HG03280 (cell line): Measurements from ENCODE around the gene RUNDC3A.
A peak's percentile ranks its signal among the peaks of the same experiment; 100 is the strongest.

ENCODE experiments used
- ATAC-seq: cut with Tn5 transposase; IDR thresholded peaks from one replicate; pipeline ENCODE4 v1.9.1; 2021; ENCODE audit warnings: mild to moderate bottlenecking, moderate library complexity; ENCODE audit not compliant: unreplicated experiment

The RUNDC3A gene

DNA sequence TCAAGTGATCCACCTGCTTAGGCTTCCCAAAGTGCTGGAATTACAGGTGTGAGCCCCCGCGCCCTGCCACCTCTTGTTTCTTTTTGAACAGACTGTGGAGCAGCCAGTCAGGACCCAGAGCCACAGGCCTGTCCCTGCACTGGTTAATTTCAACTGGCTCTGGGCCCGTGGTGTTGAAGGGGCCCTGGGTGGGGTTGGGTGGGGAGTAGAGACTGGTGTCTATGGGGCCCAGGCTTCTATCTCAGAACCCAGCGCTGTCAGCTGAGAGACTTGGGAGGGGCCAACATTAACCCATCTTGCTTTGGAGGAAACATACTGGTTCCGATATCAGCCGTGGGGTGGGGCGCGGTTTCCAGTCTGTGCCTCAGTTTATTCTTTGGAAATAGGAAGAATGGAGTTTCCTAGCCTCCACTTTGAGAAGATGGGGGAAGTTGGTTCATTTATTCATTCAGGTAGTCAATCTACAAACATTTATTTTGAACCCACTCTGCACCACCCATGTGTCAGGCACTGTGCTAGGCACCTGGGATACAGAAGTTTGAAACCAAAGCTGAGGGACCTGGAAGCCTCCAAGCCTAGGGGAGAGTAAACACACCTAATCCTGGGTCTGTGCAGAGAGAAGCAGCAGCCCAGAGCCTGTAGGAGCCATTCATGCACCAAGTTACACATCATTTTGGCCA lies 24.9 kb upstream of the RUNDC3A start:
- no peak for ATAC-seq

- ATAC-seq, result no peak
These were observed 24.4 kb upstream of the RUNDC3A start for GRCh38 chr17:44284024-44284400.

DNA sequence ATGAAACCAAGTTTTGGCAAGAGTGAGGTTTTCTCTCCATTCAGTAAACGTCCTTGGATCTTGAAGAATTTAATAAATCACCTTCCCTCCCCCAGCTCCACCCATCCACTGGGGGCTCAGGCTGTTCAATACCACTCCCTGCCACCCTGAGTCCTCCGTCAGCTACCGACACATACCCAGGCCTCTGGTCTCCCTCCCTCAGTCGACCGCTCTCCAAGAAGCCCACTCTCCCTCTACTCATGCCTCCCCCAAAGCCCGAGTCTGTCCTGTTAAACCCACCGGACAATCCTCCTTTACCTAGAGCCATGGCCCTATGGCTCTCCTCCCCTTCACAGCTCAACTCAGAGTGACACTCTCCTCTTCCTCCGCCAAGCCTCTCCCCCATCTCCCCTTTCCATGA lies 20.8 kb upstream of the RUNDC3A start:
- no peak for ATAC-seq

GRCh38 chr17:44293509-44294226 lies 14.7 kb upstream of the RUNDC3A start:
- no peak for ATAC-seq

GRCh38 chr17:44297975-44298374 lies 10.4 kb upstream of the RUNDC3A start:
- no peak for ATAC-seq

DNA sequence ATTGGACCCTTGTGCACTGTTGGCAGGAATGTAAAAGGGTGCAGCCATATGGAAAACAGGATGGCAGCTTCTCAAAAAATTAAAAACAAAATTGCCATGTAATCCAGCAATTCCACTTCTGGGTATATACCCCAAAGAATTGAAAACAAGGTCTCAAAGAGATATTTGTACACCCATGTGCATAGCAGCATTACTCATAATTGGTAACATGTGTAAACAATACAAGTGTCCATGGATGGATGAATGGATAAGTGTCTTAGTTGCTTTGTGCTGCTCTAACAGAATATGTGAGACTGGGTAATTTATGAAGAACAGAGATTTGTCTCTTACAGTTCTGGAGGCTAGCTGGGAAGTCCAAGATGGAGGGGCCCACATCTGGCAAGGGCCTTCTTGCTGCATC lies 3.8 kb upstream of the RUNDC3A start:
- no peak for ATAC-seq

- peak; percentile 7 for ATAC-seq
These were observed 814 bp upstream of the RUNDC3A start for GRCh38 chr17:44307387-44308186.

GRCh38 chr17:44308865-44309264 lies 464 bp downstream of the RUNDC3A start:
- ATAC-seq, result no peak

DNA sequence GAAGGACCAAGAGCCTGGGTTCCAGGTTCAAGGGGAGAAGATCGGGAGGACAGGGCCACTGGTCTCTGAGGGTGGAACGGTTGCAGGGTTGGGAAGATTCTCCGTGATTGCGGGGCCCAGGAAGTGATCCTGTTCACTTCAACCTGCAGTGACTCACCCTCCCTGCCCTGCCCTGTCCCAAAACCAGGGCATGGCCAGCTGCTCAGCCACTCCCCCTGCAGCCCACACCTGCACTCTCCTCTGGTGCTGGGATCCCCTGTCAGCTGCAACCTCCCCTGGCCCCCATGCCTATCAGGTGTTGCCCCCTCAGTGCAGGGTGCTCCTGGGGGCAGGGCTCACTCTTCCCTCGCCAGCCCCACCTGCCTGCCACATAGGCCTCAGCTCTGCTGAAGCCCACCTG lies 1.1 kb downstream of the RUNDC3A start:
- no peak for ATAC-seq

DNA sequence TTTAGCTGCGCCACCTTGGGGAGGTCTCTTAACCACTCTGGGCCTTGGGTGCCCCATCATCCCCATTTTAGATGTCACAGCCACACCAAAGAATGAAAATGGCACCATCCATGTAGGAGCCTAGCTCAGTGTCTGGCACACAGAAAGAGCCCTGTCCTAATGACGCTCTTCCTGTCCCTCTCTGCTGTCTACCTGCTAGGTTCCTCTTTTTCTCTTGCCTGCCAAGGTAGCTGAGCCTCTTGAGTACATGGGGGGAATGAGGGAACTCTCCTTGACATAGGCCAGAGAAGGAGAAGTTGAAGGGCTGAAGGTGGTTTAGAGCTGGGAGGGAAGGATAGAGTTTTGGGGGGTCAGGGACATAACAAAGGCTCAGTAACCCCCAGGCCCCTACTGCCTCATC lies 1.8 kb downstream of the RUNDC3A start:
- ATAC-seq, result no peak

GRCh38 chr17:44310609-44311376 lies 2.4 kb downstream of the RUNDC3A start:
- no peak for ATAC-seq

DNA sequence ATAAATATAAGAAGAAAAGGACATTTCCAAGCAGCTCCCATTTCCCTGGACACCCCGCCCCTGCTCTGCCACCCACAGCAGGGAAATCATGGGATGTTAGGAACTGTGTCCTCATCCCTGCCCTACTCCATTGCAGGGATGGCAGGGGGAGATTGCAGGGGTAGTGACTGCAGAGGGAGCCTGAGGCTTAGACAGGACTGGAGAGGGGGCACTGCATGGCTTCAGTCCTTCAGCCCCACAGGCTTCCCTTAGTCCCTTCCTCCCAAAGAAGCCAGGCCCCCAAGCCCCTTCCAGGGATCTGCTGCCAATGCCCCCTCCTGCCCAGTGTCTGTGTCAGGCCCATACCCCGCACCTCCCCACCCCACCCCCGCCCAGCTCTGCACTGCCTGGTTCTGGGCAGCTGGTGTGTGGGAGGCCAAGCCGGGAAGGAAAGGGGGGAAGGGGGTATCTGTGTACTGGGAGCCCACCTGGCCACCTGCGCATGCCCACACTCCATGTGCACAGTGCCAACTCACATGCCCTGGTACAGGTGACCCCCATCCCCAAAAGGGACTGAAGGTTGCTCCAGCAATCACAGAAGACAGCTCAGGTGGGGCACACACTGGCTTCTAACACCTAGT lies 3.3 kb downstream of the RUNDC3A start:
- ATAC-seq, result no peak

- no peak for ATAC-seq
These were observed 4.1 kb downstream of the RUNDC3A start for GRCh38 chr17:44312396-44313104.

DNA sequence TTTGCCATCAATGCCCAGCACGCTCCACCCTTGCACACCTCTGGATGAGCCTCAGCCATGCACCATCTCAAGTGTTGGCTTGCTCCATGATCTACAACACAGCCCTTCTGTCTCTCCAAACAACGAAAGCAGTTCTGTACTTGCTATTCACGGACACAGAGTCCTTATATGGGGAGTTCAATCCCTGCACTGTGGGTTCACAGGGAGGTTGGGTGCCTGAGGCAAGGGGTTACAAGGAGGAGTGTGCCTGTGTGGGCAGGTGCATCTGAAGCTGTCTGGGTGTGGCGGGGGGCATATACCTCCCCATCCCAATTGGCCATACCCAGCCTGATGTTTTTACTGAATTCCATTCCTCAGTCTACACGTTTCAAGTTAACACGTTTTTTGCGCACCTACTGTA lies 5.6 kb downstream of the RUNDC3A start:
- ATAC-seq, result no peak

GRCh38 chr17:44314524-44314868 lies 6.1 kb downstream of the RUNDC3A start:
- no peak for ATAC-seq

- ATAC-seq, result no peak
These were observed 6.7 kb downstream of the RUNDC3A start for GRCh38 chr17:44314869-44315661.

- ATAC-seq, result no peak
These were observed 7.6 kb downstream of the RUNDC3A start for GRCh38 chr17:44315760-44316731.

- ATAC-seq, result no peak
These were observed 9.1 kb downstream of the RUNDC3A start for GRCh38 chr17:44317545-44317944.
